ENCODE results near the gene CELF2. TPM values are rescaled to one million over a fixed set of nuclear protein-coding genes. Genes with fewer than 3 reads are reported as not detected.
"Not testable (repeated sequence)": the region's sequence is repeated elsewhere in the genome, so short reads cannot be mapped to it uniquely, and the experiment has no call there.

The CELF2 gene
- total RNA-seq, 1 donor from 2014 or later: 134 TPM

GRCh38 chr10:10992961-10993714, 24.5 kb upstream of the CELF2 start:
- Mint-ChIP-seq H3K36me3 (ENCODE audit: low read depth) (no peaks in the 10 kb centered on the region), H3K4me3 (ENCODE audit: low read depth) (no peak overlapping the region), H3K27ac (no peak overlapping the region), H3K9me3 (no peaks in the 10 kb centered on the region), H3K27me3 (ENCODE audit: low read depth) (peaks cover 44% of the 10 kb centered on the region), H3K4me1 (ENCODE audit: low read depth) (no peaks in the 10 kb centered on the region)
- no peak for DNase-seq (ENCODE audit: low spot score)
- intact Hi-C loops (cut with micrococcal nuclease): no loop called here

- H3K9me3 Mint-ChIP-seq: no peaks in the 10 kb centered on the region
Measured at GRCh38 chr10:10993785-10994184, 23.9 kb upstream of the CELF2 start.

GRCh38 chr10:10994360-10994759, 23.3 kb upstream of the CELF2 start:
- Mint-ChIP-seq H3K4me3 (ENCODE audit: low read depth) (no peak overlapping the region), H3K4me1 (ENCODE audit: low read depth) (no peaks in the 10 kb centered on the region)

More at GRCh38 chr10:10993785-10994184, 23.9 kb upstream of the CELF2 start:
- H3K4me3 Mint-ChIP-seq (ENCODE audit: low read depth): no peak overlapping the region
- no peak overlapping the region for H3K27ac Mint-ChIP-seq
- H3K4me1 Mint-ChIP-seq (ENCODE audit: low read depth): no peaks in the 10 kb centered on the region
- no peaks in the 10 kb centered on the region for H3K36me3 Mint-ChIP-seq (ENCODE audit: low read depth)
- H3K27me3 Mint-ChIP-seq (ENCODE audit: low read depth): peaks cover 42% of the 10 kb centered on the region
- no peak for DNase-seq (ENCODE audit: low spot score)
- intact Hi-C loops (cut with micrococcal nuclease): no loop called here

GRCh38 chr10:10995120-10995519, 22.6 kb upstream of the CELF2 start:
- Mint-ChIP-seq H3K36me3 (ENCODE audit: low read depth) (no peaks in the 10 kb centered on the region), H3K4me1 (ENCODE audit: low read depth) (no peaks in the 10 kb centered on the region), H3K9me3 (no peaks in the 10 kb centered on the region), H3K4me3 (ENCODE audit: low read depth) (no peak overlapping the region), H3K27me3 (ENCODE audit: low read depth) (peaks cover 40% of the 10 kb centered on the region), H3K27ac (no peak overlapping the region)
- intact Hi-C loops (cut with micrococcal nuclease): no loop called here
- no peak for DNase-seq (ENCODE audit: low spot score)

More at GRCh38 chr10:10994360-10994759, 23.3 kb upstream of the CELF2 start:
- intact Hi-C loops (cut with micrococcal nuclease): no loop called here
- no peak for DNase-seq (ENCODE audit: low spot score)
- Mint-ChIP-seq H3K27me3 (ENCODE audit: low read depth) (peaks cover 39% of the 10 kb centered on the region), H3K27ac (no peak overlapping the region), H3K36me3 (ENCODE audit: low read depth) (no peaks in the 10 kb centered on the region), H3K9me3 (no peaks in the 10 kb centered on the region)

- H3K27ac Mint-ChIP-seq: no peak overlapping the region
- no peak for DNase-seq (ENCODE audit: low spot score)
- no peaks in the 10 kb centered on the region for H3K4me1 Mint-ChIP-seq (ENCODE audit: low read depth)
- H3K4me3 Mint-ChIP-seq (ENCODE audit: low read depth): no peak overlapping the region
- peaks cover 29% of the 10 kb centered on the region for H3K27me3 Mint-ChIP-seq (ENCODE audit: low read depth)
- intact Hi-C loops (cut with micrococcal nuclease): no loop called here
- no peaks in the 10 kb centered on the region for H3K9me3 Mint-ChIP-seq
- no peaks in the 10 kb centered on the region for H3K36me3 Mint-ChIP-seq (ENCODE audit: low read depth)
Measured at GRCh38 chr10:10996966-10997620, 20.6 kb upstream of the CELF2 start.

- H3K4me1 Mint-ChIP-seq (ENCODE audit: low read depth); H3K4me3 Mint-ChIP-seq (ENCODE audit: low read depth); H3K36me3 Mint-ChIP-seq (ENCODE audit: low read depth); intact Hi-C loops (cut with micrococcal nuclease); DNase-seq (ENCODE audit: low spot score); H3K27ac Mint-ChIP-seq; H3K9me3 Mint-ChIP-seq: not testable (repeated sequence)
- peaks cover 20% of the 10 kb centered on the region for H3K27me3 Mint-ChIP-seq (ENCODE audit: low read depth)
Measured at GRCh38 chr10:10999501-10999900, 18.2 kb upstream of the CELF2 start.

- no peak for DNase-seq (ENCODE audit: low spot score)
- Mint-ChIP-seq H3K9me3 (no peaks in the 10 kb centered on the region), H3K4me1 (ENCODE audit: low read depth) (no peaks in the 10 kb centered on the region), H3K4me3 (ENCODE audit: low read depth) (no peak overlapping the region), H3K27ac (no peak overlapping the region), H3K27me3 (ENCODE audit: low read depth) (peaks cover 33% of the 10 kb centered on the region), H3K36me3 (ENCODE audit: low read depth) (no peaks in the 10 kb centered on the region)
- intact Hi-C loops (cut with micrococcal nuclease): no loop called here
Measured at GRCh38 chr10:11002485-11002884, 15.2 kb upstream of the CELF2 start.

- H3K27me3 Mint-ChIP-seq (ENCODE audit: low read depth): peaks cover 37% of the 10 kb centered on the region
- intact Hi-C loops (cut with micrococcal nuclease): no loop called here
- H3K9me3 Mint-ChIP-seq: no peaks in the 10 kb centered on the region
- no peaks in the 10 kb centered on the region for H3K36me3 Mint-ChIP-seq (ENCODE audit: low read depth)
- H3K4me3 Mint-ChIP-seq (ENCODE audit: low read depth): no peak overlapping the region
- no peak overlapping the region for H3K27ac Mint-ChIP-seq
- DNase-seq (ENCODE audit: low spot score): no peak
- no peaks in the 10 kb centered on the region for H3K4me1 Mint-ChIP-seq (ENCODE audit: low read depth)
Measured at GRCh38 chr10:11002916-11003315, 14.8 kb upstream of the CELF2 start.

GRCh38 chr10:11003679-11004078, 14.0 kb upstream of the CELF2 start:
- intact Hi-C loops (cut with micrococcal nuclease): no loop called here
- Mint-ChIP-seq H3K4me1 (ENCODE audit: low read depth) (peaks cover under 1% of the 10 kb centered on the region), H3K9me3 (no peaks in the 10 kb centered on the region), H3K27me3 (ENCODE audit: low read depth) (peaks cover 44% of the 10 kb centered on the region), H3K4me3 (ENCODE audit: low read depth) (no peak overlapping the region), H3K36me3 (ENCODE audit: low read depth) (no peaks in the 10 kb centered on the region), H3K27ac (no peak overlapping the region)
- no peak for DNase-seq (ENCODE audit: low spot score)

GRCh38 chr10:11004144-11005077, 13.3 kb upstream of the CELF2 start:
- DNase-seq (ENCODE audit: low spot score): no peak
- Mint-ChIP-seq H3K36me3 (ENCODE audit: low read depth) (no peaks in the 10 kb centered on the region), H3K27me3 (ENCODE audit: low read depth) (peaks cover 50% of the 10 kb centered on the region), H3K4me3 (ENCODE audit: low read depth) (no peak overlapping the region), H3K27ac (no peak overlapping the region), H3K4me1 (ENCODE audit: low read depth) (peaks cover 5% of the 10 kb centered on the region), H3K9me3 (no peaks in the 10 kb centered on the region)
- intact Hi-C loops (cut with micrococcal nuclease): no loop called here

- no peaks in the 10 kb centered on the region for H3K36me3 Mint-ChIP-seq (ENCODE audit: low read depth)
- intact Hi-C loops (cut with micrococcal nuclease): no loop called here
- H3K4me3 Mint-ChIP-seq (ENCODE audit: low read depth): no peak overlapping the region
- peaks cover 7% of the 10 kb centered on the region for H3K4me1 Mint-ChIP-seq (ENCODE audit: low read depth)
- no peak for DNase-seq (ENCODE audit: low spot score)
- H3K9me3 Mint-ChIP-seq: no peaks in the 10 kb centered on the region
- no peak overlapping the region for H3K27ac Mint-ChIP-seq
- H3K27me3 Mint-ChIP-seq (ENCODE audit: low read depth): peaks cover 57% of the 10 kb centered on the region
Measured at GRCh38 chr10:11005725-11006427, 11.8 kb upstream of the CELF2 start.

- DNase-seq (ENCODE audit: low spot score): no peak
- Mint-ChIP-seq H3K4me1 (ENCODE audit: low read depth) (peaks cover 7% of the 10 kb centered on the region), H3K4me3 (ENCODE audit: low read depth) (no peak overlapping the region), H3K27me3 (ENCODE audit: low read depth) (peaks cover 61% of the 10 kb centered on the region), H3K36me3 (ENCODE audit: low read depth) (no peaks in the 10 kb centered on the region), H3K9me3 (no peaks in the 10 kb centered on the region), H3K27ac (no peak overlapping the region)
- intact Hi-C loops (cut with micrococcal nuclease): no loop called here
Measured at GRCh38 chr10:11006428-11006825, 11.2 kb upstream of the CELF2 start.
